Amniotic stem cell (primary cell): ENCODE data around the gene RNF141.

ENCODE experiments used
- DNase-seq: peaks from one replicate; lab custom pipeline; 2025; lab: John Stamatoyannopoulos, UW

Gene RNF141

GRCh38 chr11:10522921-10523320, 18.1 kb downstream of the RNF141 start:
- DNase-seq: no peak

- no peak for DNase-seq
Observed at GRCh38 chr11:10522276-10522675, 18.7 kb downstream of the RNF141 start.

GRCh38 chr11:10520562-10520961, 20.4 kb downstream of the RNF141 start:
- DNase-seq: no peak

GRCh38 chr11:10519630-10520029, 21.4 kb downstream of the RNF141 start:
- no peak for DNase-seq

DNA sequence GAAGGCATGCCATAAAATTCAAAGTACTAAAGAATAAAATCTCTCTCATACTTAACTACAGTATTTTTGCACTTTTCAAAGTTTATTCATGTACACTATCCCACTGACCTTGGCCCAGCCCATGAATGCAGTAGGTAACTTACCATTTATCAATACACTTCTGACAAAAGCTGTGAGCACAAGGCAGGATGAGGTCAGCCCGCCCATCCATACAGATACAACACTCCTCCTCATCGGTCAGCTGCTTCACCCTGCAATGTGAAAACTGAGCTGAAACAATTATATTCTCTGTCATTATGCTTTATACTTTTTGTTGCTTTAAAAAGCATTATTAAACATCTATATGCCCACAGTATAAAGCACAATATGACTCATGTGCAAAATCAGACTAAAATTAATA, 22.1 kb downstream of the RNF141 start:
- no peak for DNase-seq

DNA sequence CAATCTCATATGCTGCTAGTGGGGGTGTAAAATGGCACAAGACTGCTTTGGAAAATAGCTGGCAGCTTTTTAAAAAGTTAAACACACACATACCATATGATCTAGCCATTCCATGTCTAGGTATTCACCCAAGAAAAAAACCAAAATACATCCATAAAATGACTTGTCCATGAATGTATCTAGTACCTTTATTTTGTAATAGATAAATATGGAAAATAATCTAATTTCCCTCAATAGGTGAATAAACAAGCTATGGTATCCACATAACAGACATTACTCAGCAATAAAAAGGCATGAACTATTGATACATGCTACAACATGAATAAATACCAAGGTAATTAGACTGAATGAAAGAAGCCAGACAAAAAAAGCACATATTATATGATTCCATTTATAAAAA, 22.9 kb downstream of the RNF141 start:
- no peak for DNase-seq

- DNase-seq: no peak
Observed at GRCh38 chr11:10515418-10515817, 25.6 kb downstream of the RNF141 start.

GRCh38 chr11:10514709-10515108, 26.3 kb downstream of the RNF141 start:
- no peak for DNase-seq

GRCh38 chr11:10514202-10514601, 26.8 kb downstream of the RNF141 start:
- no peak for DNase-seq

- no peak for DNase-seq
Observed at GRCh38 chr11:10511181-10511621, 29.8 kb downstream of the RNF141 start.

DNA sequence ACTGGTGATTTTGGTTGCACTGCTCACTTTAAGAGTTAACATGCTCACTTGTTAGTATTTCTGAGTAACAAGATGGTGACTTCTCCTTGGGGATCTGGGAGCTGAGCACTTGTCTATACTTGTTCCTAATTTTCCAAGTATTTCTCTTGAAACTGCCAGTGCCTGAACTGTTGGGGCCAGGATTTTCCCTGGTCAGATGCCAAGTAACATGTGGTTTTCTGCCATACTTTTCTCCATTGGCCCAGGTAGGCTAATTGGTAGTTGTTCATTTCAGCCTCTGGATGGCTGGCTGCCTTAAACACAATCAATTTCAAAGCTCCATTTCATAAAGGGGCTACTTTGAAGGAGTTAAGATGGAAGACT, 35.0 kb downstream of the RNF141 start:
- no peak for DNase-seq

GRCh38 chr11:10505278-10506007, 35.5 kb downstream of the RNF141 start:
- DNase-seq: no peak

DNA sequence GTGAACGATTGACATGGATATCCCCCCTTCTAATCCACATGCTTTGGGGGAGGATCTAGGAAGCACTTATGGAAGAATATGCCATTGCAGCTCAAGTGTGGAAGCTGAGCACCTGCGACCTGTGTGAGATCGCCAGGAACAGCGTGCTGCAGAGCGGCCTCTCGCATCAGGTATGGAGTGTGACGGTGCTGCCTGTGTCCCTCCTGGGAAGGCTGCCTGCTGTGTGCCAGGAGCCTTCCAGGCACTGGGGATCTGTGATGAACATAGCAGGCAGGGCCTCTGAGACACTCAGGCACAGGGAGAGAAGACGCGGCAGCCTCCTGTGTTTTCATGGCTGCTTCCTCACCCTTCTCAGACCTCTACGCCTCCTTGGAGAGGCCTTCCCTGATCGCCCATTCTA, 36.5 kb downstream of the RNF141 start:
- no peak for DNase-seq

GRCh38 chr11:10503777-10504480, 37.1 kb downstream of the RNF141 start:
- no peak for DNase-seq

DNA sequence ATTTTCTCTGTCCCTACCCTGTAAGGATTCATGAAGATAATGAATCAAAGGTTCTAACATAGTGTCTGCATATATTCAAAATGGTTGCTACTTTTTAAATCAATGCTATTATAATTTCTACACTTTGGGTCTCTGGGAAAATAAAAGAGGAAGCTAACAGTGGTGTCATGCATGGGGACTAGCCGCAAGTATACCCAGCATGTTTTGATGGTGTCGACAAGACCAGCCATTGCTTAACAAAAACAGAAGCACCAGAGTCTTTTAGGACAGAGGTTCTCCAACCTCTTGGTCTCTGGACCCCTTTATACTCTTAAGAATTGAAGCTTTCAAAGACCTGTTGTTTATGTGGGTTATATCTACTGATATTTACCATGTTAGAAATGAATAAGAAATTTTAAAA, 37.8 kb downstream of the RNF141 start:
- no peak for DNase-seq

DNA sequence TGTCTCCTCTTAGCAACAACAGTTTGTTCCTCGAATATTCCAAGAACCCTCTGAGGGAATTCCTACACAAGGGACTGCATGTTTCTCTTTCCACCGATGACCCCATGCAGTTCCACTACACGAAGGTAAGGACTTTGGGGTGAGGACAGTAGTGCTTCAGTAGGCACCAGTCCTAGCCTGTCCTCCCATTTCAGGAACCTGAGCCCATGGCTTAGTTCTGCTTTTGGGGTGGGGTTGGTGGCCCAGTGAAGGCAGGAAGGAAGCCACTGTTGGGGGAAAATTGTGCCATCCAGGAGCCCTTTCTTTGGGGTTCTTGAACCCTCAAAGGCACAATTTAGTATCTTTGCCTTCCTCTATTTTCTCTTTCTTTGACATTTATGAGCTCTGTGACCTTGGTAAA, 38.2 kb downstream of the RNF141 start:
- DNase-seq: no peak

- no peak for DNase-seq
Observed at GRCh38 chr11:10502065-10502680, 38.8 kb downstream of the RNF141 start.

- no peak for DNase-seq
Observed at GRCh38 chr11:10500757-10501684, 40.0 kb downstream of the RNF141 start.

DNA sequence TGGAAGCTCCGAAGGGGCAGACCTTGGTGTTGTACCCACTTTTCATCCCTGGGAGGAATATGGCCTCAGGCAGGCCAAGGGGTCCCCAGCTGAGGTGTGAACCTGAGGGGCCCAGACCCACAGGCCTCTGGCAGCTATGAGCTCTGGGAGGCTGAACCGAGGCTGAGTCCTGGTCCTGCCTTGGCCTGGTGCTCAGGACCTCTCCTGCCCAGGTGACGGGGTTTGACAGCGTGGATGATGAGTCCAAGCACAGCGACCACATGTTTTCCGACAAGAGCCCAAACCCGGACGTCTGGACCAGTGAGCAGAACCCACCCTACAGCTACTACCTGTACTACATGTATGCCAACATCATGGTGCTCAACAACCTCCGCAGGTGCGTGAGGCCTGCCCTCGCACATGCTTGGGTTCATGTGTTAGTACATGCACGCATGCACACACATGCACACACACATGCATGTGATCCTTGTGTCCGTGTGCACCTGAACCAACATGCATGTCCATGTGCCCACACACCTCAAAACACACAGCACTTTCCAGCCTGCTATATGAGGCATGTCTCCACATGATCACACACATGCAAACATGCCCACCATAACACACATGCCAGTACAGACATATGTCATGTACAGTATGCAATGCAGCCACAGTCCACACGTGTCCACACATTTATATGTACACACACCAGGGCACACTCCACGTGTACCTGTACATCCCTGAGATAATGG, 40.9 kb downstream of the RNF141 start:
- no peak for DNase-seq

DNA sequence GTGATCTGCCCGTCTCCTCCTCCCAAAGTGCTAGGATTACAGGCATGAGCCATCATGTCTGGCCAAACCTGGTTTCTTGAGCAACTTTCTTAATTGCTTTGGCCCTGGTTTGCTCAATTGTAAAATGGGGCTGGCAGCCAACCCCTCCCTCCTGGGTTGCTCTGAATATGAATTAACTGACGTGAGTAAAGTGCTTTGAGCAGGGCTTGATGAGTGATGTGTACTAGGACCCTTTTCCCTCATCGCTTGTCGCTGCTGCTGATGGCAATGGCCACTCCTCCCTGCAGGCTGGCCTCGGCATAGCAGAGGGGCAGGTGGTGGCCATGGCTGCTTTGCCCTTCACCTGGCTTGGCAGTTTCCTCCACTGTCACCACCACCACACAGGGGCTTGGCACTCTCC, 41.5 kb downstream of the RNF141 start:
- no peak for DNase-seq

DNA sequence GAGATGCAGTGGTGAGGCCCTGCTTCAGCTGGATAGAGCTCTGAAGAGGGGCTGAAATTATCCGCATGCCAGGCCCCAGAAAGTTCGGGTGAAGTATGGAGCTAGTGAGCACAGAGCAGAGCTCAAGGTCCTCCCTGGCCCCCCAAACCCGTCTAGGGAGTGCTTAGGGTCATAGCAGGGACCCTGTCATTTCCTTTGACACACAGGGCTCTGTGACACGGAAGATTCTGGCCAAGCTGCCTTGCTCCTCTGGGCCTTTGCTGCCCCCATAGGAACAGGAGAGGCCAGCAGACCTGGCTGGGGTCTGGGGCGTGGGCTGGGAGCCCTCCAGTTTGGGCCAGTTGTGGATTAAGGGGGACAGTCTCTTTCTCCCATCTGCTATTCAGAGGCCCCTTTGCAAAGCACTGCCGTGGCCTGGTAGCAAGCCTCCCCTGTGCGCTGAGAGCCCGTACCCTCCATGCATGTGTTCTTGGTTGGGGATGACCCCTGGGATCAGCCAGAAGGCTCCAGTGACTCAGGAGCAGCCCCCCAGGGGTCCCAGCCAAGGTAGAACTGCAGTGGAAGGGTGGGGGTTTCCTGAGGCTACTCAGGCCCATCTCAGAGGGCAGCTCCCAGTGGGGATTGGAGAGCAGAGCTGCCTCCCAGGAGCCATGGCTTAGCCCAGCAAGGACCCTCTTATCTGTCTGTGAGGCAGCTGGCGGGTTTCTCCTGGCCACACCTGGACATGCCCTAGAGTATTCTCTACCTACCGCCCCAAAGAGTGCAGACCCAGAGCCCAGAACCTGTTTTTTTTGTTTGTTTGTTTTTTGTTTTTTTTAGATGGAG, 42.3 kb downstream of the RNF141 start:
- DNase-seq: no peak
